ENCODE results near the gene KIAA1217. TPM values are rescaled to one million over a fixed set of nuclear protein-coding genes. Genes with fewer than 3 reads are reported as not detected.
"Not testable (repeated sequence)": the region's sequence is repeated elsewhere in the genome, so short reads cannot be mapped to it uniquely, and the experiment has no call there.

KIAA1217 gene
- total RNA-seq, 1 experiment from 2014 or later, result 76.2 TPM

- ChIA-PET POLR2A (ENCODE audit: low non-redundant PET) (no interaction called here), CTCF (no interaction called here)
- H3K4me1 ChIP-seq (ENCODE audit: insufficient read depth, low read length, poor library complexity, severe bottlenecking), result peaks cover 31% of the 10 kb centered on the region
- no peaks in the 10 kb centered on the region for H3K9me3 ChIP-seq (ENCODE audit: low read depth, low read length, poor library complexity, severe bottlenecking)
- no peak for TF ChIP-seq EZH2 (IDR thresholded peaks at IDR 0.05; ENCODE audit: borderline replicate concordance, low read depth, low read length, poor library complexity, severe bottlenecking)
- TF ChIP-seq CTCF (conservative IDR thresholded peaks at IDR 0.05; ENCODE audit: low read depth, low read length), result no peak
- no peaks in the 10 kb centered on the region for H3K27me3 ChIP-seq (replicated peaks; ENCODE audit: insufficient read depth, low read depth, low read length, poor library complexity)
- intact Hi-C loops (cut with micrococcal nuclease; ENCODE audit: unreplicated experiment), result no loop called here
- H3K36me3 ChIP-seq (ENCODE audit: insufficient read depth, low read length, poor library complexity, severe bottlenecking), result no peaks in the 10 kb centered on the region
- H3K27ac ChIP-seq (ENCODE audit: low read depth, low read length, poor library complexity, severe bottlenecking), result no peak overlapping the region
- H3K4me3 ChIP-seq (ENCODE audit: low read depth, low read length, poor library complexity, severe bottlenecking), result no peak overlapping the region
- peak; percentile 80 for DNase-seq (ENCODE audit: low spot score)
- no TSS peak for BruUV-seq (replicated peaks)
These were observed 235.4 kb downstream of the KIAA1217 start for GRCh38 chr10:24444337-24444736.

- BruUV-seq (replicated peaks); H3K36me3 ChIP-seq (ENCODE audit: insufficient read depth, low read length, poor library complexity, severe bottlenecking); CTCF ChIA-PET; POLR2A ChIA-PET (ENCODE audit: low non-redundant PET); H3K9me3 ChIP-seq (ENCODE audit: low read depth, low read length, poor library complexity, severe bottlenecking); H3K4me3 ChIP-seq (ENCODE audit: low read depth, low read length, poor library complexity, severe bottlenecking); H3K27ac ChIP-seq (ENCODE audit: low read depth, low read length, poor library complexity, severe bottlenecking); H3K27me3 ChIP-seq (replicated peaks; ENCODE audit: insufficient read depth, low read depth, low read length, poor library complexity); intact Hi-C loops (cut with micrococcal nuclease; ENCODE audit: unreplicated experiment); DNase-seq (ENCODE audit: low spot score): not testable (repeated sequence)
- H3K4me1 ChIP-seq (ENCODE audit: insufficient read depth, low read length, poor library complexity, severe bottlenecking), result peaks cover 45% of the 10 kb centered on the region
These were observed 237.0 kb downstream of the KIAA1217 start for GRCh38 chr10:24445958-24446357.

- no peaks in the 10 kb centered on the region for H3K27me3 ChIP-seq (replicated peaks; ENCODE audit: insufficient read depth, low read depth, low read length, poor library complexity)
- no peak overlapping the region for H3K27ac ChIP-seq (ENCODE audit: low read depth, low read length, poor library complexity, severe bottlenecking)
- no peak overlapping the region for H3K4me3 ChIP-seq (ENCODE audit: low read depth, low read length, poor library complexity, severe bottlenecking)
- H3K9me3 ChIP-seq (ENCODE audit: low read depth, low read length, poor library complexity, severe bottlenecking), result no peaks in the 10 kb centered on the region
- ChIA-PET POLR2A (ENCODE audit: low non-redundant PET) (interaction anchor here (0.6 kb wide), 1 partner anchor 18 kb away, joined by 3 read pairs; no protein-coding TSS in a partner anchor), CTCF (no interaction called here)
- BruUV-seq (replicated peaks), result no TSS peak
- intact Hi-C loops (cut with micrococcal nuclease; ENCODE audit: unreplicated experiment), result no loop called here
- H3K36me3 ChIP-seq (ENCODE audit: insufficient read depth, low read length, poor library complexity, severe bottlenecking), result no peaks in the 10 kb centered on the region
- TF ChIP-seq CTCF (conservative IDR thresholded peaks at IDR 0.05; ENCODE audit: low read depth, low read length) (no peak), EZH2 (IDR thresholded peaks at IDR 0.05; ENCODE audit: borderline replicate concordance, low read depth, low read length, poor library complexity, severe bottlenecking) (no peak)
- no peak for DNase-seq (ENCODE audit: low spot score)
- H3K4me1 ChIP-seq (ENCODE audit: insufficient read depth, low read length, poor library complexity, severe bottlenecking), result peaks cover 47% of the 10 kb centered on the region
These were observed 237.8 kb downstream of the KIAA1217 start for GRCh38 chr10:24446739-24447138.

GRCh38 chr10:24448351-24448999 is 239.5 kb downstream of the KIAA1217 start:
- H3K27me3 ChIP-seq (replicated peaks; ENCODE audit: insufficient read depth, low read depth, low read length, poor library complexity), result no peaks in the 10 kb centered on the region
- peak overlapping the region; percentile 74 for H3K27ac ChIP-seq (ENCODE audit: low read depth, low read length, poor library complexity, severe bottlenecking)
- intact Hi-C loops (cut with micrococcal nuclease; ENCODE audit: unreplicated experiment), result no loop called here
- no peak for TF ChIP-seq EZH2 (IDR thresholded peaks at IDR 0.05; ENCODE audit: borderline replicate concordance, low read depth, low read length, poor library complexity, severe bottlenecking)
- TF ChIP-seq CTCF (conservative IDR thresholded peaks at IDR 0.05; ENCODE audit: low read depth, low read length), result no peak
- DNase-seq (ENCODE audit: low spot score), result no peak
- peaks cover 55% of the 10 kb centered on the region for H3K4me1 ChIP-seq (ENCODE audit: insufficient read depth, low read length, poor library complexity, severe bottlenecking)
- no peaks in the 10 kb centered on the region for H3K36me3 ChIP-seq (ENCODE audit: insufficient read depth, low read length, poor library complexity, severe bottlenecking)
- no TSS peak for BruUV-seq (replicated peaks)
- H3K4me3 ChIP-seq (ENCODE audit: low read depth, low read length, poor library complexity, severe bottlenecking), result peak overlapping the region; percentile 39
- CTCF ChIA-PET, result no interaction called here
- POLR2A ChIA-PET (ENCODE audit: low non-redundant PET), result no interaction called here
- H3K9me3 ChIP-seq (ENCODE audit: low read depth, low read length, poor library complexity, severe bottlenecking), result no peaks in the 10 kb centered on the region
